Measurements from ENCODE around the gene WNK1.
"Not testable (repeated sequence)": the region's sequence is repeated elsewhere in the genome, so short reads cannot be mapped to it uniquely, and the experiment has no call there.

Gene WNK1

DNA sequence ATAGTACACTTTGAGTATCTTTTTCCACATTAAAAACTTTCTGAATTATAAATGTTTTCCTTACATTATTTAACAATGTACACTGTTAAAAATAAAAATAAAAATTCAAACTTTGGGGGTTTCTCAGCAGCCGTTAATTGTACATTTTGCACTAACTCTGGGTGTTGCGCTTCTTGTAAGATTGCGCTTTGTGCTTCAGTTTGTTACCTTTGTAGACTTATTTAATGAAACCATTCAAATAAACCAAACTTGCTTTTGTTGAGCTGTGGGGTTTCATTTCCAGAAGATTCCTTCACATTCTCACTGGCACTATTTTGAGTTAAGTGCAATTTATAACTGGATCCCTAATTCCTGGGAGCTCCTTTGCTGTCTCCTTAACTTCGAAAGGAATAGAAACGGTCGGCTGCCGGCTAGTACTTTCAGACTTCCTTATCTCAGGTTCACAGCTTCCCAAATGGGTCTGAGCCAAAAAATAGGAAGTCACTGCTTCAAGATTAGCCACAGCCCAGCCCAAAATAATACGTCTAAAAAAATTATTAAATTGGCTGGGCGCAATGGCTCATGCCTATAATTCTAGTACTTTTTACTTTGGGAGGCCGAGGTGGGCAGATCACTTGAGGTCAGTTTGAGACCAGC is 158.9 kb downstream of the WNK1 start:
- DNase-seq (ENCODE audit: low read depth in 2 of 2): no peak

DNA sequence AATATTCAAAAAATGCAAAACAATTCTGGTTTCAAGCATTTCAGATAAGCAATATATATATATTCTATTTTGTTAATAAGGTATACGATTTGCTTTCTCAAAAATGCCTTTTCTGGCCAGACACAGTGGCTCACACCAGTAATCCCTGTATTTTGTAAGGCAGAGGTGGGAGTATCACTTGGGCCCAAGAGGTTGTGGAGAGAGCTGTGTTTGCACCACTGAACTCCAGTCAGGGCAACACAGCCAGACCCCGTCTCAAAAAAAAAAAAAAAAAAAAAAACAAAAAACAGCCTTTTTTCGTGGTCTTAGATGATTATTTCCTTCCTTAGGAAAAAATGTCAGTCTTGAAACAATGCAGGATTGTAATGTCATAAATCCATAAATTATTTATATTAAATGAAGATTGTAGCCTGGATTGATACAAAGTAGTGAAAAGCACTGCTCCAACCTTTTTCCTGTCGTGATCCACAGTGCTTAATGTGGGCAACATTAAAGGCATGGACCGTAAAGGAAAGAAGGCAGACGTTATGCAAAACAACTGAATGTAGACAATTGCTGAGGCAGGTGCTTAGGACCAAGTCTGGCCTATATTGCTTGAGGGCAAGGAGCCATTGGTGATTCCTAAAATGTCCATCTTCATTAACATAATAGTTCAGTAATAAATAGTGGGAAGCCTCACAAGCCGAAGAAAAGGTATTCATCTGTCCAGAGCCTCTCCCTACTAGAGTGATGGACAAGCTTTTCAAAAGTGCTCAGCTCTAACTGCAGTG is 160.3 kb downstream of the WNK1 start:
- no peak for DNase-seq (ENCODE audit: low read depth in 2 of 2)

DNA sequence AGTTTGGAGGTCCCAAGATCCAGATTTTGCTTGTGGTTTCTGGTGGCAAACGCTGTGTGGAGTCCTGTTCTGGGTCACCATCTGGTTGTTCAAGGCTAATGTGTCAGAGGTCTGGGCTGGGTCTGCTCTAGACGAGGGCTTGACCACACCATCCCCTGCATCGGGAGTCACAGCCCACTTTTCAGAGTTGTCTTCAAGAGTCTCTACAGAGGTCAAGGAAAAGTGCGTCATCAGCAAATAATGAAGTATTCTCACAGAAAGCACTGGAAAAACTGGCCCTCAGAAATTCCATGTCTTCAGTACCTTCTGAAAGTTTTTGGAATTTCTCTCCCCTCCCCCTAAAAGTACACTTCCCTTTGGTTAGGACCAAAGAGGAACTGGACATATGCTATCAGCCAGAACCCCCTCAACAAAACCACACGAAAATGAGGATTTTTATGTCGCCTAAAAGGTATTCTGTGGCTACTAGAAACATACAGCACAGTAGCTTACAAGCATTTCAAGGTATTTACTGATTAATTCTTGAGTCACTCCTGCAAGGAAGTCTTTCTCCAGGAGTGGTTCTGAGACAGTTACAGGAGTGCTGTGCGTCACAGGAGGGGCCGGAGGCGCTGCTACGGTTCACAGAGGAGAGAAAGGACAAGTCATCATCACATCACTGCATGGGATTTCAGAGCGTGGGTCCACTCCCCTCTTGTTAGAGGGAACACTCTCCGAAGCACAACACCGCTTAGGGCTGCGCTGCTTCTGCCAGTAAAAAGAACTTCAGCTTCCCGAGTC is 161.7 kb downstream of the WNK1 start:
- no peak for DNase-seq (ENCODE audit: low read depth in 2 of 2)

DNA sequence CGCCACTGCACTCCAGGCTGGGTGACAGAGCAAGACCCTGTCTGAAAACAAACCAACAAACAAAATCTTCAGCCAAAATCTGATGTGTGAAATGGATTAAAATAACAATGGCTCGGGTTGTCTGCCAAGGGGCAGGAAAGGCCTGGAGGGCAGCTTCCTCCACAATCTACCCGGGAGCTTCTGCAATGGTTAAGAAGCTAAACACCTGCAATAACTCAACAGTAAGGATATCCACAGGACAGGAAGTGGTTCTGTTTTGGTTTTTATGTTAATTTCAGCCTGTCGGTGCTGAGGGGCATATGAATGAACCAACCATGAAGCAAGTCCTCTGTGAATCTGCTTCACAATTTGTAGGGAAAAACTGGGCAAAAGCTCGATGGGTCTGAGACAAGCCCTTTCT is 162.7 kb downstream of the WNK1 start:
- no peak for DNase-seq (ENCODE audit: low read depth in 2 of 2)

DNA sequence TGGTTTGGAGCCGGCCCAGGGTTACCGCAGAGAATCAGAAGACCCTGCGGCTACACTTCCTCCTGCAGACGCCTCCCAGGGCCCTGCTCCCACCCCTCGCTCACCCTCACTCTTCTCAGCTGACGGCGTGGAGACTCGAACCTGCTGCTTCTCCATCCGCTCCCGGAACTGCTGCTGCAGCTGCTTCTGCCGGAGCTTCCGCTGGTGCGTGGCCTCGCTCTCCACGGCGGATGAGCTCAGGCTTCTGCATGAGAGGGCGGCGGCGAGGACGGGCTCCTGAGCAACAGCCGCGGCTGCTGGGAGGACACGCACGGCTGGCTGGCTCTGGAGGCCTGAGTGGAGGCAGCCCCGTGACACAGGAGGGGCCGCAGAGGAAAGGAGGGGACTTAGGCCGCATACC is 163.9 kb downstream of the WNK1 start:
- peak in 1 of 2 donors; percentile 3 for DNase-seq (ENCODE audit: low read depth in 2 of 2)

DNA sequence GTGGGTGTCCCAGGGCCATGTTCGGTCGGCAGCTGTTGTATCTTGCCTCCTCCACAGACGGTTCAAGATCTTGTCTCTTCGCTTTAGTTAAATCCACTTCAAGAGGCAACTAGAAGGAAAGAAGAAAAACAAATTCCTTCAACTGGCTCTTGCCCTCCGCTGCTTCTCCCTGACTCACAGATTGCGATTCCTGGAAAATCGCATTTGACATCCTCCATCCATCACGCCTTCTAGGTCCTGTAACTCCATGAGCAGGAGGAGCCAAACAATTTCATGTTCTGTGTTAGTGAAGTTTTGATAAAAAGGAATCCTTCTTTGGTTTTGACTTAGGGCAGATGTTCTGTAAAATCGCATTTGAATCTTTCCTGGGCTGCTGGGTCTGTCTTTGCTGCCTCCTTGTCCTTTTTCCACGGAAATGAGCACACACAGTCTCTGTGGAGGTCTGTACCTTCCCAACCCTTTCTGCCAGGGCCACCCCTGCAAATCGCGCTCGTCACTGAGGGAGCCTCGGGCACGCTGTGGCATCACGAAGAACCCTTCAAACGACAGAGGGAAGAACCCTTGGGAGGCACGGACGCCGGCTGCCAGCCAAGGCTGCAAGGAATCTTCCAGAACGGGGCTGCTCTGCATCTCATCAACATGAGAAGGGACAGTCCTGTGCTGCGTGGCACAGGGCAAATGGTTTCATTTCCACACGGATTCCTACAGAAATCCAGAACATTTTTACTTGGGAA is 164.5 kb downstream of the WNK1 start:
- no peak for DNase-seq (ENCODE audit: low read depth in 2 of 2)

DNA sequence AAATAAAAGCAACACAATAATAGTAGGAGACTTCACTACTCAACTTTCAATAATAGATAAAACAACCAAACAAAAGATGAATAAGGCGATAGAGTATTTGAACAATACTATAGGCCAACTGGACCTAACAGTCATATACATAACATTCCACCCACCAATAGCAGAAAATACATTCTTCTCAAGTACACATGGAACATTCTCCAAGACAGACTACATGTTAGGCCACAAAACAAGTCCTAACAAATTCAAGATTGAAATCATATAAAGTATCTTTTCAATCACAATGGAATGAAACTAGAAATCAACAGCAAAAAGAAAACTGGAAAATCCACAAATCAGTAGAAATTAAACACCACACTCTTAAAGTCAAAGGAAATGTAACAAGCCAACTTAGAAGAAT is 168.3 kb downstream of the WNK1 start:
- DNase-seq (ENCODE audit: low read depth in 2 of 2): no peak

DNA sequence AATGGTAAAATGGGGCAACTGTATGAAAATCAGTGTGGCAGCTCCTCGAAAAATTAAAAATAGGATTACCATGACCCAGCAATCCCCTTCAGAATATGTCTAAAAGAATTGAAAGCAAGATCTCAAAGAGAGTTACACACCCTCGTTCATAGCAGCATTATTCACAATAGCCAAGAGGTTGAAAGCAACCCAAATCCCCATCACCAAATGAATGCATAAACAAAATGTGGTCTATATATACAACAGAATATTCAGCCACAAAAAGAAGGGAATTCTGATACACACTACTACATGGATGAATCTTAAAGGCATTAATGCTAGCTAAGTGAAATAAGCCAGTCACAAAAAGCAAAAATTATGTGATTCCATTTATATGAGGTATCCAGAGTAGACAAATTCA is 169.9 kb downstream of the WNK1 start:
- no peak for DNase-seq (ENCODE audit: low read depth in 2 of 2)

DNA sequence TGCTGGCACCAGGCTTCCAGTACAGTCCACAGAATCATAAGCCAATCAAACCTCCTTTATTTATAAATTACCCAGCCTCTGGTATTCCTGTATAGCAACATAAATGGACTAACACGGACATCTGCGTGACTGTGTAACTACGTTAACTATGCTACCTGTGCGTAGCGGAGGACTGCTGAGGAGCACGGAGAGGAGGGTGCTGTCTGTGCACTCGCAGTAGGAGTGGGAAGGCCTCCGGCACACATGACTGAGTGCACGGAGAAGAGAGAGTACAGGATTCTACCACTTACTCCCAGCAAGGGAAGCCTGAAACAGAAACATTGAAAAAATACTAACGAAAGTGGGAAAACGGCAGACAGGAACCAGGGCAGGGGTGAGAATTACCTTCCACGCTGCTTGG is 174.3 kb downstream of the WNK1 start:
- DNase-seq (ENCODE audit: low read depth in 2 of 2): no peak

DNA sequence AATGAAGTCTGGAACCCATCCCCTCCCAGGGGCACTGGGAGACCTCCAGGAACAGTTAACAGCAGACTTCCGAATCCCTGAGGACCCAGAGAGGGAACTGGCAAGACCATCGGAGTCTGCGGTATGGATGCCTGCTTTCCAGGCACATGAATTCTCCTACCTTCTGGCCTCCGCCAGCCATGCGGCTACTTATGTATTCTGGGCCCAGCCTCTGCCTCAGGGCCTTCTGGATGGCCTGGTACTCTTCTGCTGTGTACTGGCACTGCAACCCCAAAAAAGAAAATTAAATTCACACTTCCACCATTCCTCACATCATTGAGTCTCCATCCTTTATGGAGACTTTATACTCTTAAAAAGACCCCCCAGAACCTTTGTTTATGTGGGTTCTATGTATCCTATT is 178.7 kb downstream of the WNK1 start:
- no peak for DNase-seq (ENCODE audit: low read depth in 2 of 2)

DNA sequence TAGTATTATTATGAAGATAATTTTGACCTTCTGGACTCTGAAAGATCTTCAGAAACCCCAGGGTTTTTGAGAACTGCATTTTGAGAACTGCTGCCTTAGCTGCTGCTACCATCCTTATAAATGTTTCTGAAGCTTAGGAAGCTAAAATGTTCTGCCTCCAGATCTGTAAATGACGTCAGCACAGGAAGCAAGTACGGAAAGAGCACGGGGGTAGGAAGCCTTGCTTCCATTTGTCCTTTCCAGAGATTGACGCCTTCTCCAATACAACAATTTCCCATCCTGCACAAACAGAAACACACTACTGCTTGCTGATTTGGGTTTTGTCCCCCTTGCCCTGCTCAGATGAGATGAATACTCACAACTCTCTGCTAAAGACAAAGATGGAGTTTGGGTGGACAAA is 179.2 kb downstream of the WNK1 start:
- DNase-seq (ENCODE audit: low read depth in 2 of 2): no peak

DNA sequence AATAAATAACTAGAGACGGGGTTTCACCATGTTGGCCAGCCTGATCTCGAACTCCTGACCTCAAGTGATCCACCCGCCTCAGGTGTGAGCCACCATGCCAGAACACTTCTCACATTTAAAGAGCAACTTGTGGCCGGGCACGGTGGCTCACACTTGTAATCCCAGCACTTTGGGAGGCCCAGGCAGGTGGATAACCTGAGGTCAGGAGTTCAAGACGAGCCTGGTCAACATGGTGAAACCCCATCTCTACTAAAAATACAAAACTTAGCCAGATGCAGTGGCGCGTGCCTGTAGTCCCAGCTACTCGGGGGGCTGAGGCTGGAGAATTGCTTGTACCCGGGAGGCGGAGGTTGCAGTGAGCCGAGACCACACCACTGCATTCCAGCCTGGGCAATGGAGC is 183.5 kb downstream of the WNK1 start:
- DNase-seq (ENCODE audit: low read depth in 2 of 2): not testable (repeated sequence)

DNA sequence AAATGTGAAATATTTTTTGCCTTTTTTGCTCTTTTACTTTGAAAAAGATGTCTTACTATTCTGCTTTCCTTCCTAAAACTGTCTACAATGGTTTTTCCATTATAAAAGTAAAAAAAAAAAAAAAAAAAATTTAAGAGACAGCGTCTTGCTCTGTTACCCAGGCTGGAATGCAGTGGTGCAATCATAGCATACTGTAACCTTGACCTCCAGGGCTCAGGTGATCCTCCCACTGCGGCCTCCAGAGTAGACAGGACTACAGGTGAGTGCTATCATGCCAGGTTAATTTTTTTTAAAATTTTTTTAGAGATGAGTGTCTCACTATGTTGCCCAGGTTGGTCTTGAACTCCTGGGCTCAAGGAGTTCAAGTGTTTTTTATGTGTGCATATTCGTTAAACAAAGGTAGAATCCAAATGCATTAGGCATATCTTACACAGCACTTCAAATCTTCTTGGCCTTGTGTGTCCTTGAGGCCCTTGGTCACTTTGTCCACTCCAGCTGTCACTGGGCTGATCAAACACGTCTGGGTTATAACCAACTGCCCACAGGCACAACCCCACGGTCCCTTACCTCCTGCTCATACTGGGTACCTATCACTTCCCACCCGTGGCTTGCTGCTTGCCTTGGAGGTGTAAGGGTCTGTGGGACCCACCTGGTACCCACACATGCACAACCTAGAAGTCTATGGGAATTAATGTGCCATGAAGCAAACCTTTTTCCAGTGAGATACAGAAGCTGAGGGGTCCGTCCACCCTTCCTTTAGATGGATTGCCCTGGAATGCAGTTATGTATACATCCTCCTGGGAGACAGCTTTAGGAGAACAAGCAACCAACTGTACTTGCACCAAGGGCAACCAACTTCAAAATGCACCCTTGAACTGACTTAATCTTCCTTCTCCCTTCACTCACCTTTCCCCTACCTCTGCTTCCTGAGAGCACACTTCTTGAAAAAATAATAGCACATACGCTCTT is 184.3 kb downstream of the WNK1 start:
- no peak for DNase-seq (ENCODE audit: low read depth in 2 of 2)

DNA sequence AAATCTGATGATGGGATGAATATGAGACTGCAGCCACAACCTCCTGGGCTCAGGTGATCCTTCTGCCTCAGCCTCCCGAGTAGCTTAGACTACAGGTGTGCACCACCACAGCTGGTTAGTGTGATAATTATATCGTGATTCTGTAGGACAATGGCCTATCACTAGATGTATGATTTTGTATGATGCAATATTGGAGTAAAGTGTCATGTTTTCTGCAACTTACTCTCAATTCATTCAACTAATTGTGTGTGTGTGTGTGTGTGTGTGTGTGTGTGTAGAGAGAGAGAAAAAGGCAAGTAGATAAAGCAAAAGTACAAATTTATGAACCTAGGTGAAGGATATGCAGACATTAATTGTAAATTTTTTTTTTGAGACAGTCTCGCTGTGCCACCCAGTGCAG is 186.4 kb downstream of the WNK1 start:
- no peak for DNase-seq (ENCODE audit: low read depth in 2 of 2)

DNA sequence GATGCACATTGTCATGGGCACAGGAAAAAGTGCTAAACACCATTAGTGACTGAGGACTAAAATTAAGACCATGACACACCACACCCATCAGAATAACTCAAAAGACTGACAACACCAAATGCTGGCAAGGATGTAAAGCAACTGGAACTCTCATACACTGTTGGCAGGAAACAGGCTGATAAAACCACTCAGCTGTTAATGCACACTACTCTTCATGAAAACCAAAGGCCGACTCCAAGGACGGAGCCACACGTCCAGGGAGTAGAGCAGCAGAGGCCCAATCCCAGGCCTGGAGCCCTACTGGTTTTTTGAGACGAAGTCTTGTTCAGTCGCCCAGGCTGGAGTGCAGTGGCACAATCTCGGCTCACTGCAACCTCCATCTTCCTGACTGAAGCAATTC is 190.7 kb downstream of the WNK1 start:
- no peak for DNase-seq (ENCODE audit: low read depth in 2 of 2)

DNA sequence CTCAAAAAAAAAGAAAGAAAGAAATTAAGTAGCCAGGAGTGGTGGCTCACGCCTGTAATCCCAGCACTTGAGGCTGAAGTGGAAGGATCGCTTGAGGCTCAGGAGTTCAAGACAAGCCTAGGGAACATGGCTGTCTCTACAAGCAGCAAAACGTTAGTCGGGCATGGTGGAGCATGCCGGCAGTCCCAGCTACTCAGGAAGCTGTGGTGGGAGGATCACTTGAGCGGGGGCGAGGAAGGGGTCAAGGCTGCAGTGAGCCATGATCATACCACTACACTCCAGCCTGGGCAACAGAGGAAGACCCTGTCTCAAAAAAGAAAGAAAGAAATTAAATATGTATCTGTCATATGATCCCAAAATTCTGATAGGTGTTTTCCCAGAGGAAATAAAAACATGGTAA is 191.8 kb downstream of the WNK1 start:
- DNase-seq (ENCODE audit: low read depth in 2 of 2): no peak

DNA sequence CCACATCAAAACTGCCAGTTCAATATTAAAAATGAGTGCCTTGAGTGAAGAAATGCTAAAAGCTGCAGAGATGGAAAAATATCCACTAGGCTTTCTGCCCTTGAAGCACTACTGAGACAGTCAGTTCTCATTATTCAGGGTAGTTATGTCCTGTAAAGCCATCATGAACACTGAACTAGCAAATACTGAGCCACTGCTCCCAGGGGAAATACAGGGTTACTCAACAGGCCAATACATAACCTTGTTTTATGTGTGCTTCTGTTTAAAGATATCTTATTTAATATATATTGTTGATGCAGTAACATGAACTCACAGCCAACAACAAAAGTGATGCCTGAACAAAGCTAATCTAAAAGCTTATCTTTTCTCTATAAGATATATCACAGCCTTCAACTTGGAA is 193.8 kb downstream of the WNK1 start:
- no peak for DNase-seq (ENCODE audit: low read depth in 2 of 2)

DNA sequence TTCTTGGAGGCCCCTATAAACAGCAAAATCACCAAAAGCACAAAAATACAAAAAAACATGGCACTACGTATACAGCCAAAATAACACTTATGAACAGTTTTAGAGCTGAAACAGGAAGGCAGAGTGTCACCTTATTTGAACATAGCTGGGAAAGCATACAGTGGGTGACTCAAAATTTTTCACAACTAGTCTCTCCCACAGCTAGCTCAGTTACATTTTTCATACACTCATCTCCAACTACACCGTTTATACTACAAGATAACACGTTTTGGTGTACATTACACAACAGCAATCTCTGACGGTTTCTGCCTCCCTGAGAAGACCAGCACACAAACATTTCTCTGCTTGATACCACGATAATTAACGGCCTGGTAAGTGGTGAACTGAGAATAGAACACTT is 194.3 kb downstream of the WNK1 start:
- DNase-seq (ENCODE audit: low read depth in 2 of 2): no peak

DNA sequence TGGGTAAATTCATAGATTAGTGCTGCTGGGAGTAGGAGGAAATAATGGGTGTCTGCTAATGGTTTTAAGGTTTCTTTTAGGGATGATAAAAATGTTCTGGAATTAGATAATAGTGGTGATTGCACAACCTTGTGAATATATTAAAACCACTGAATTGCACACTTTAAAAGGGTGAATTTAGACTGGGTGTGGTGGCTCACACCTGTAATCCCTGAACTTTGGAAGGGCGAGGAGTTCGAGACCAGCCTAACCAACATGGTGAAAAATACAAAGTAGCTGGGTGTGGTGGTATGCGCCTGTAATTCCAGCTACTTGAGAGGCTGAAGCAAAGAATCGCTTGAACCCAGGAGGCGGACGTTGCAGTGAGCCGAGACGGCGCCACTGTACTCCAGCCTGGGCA is 195.9 kb downstream of the WNK1 start:
- DNase-seq (ENCODE audit: low read depth in 2 of 2): no peak

DNA sequence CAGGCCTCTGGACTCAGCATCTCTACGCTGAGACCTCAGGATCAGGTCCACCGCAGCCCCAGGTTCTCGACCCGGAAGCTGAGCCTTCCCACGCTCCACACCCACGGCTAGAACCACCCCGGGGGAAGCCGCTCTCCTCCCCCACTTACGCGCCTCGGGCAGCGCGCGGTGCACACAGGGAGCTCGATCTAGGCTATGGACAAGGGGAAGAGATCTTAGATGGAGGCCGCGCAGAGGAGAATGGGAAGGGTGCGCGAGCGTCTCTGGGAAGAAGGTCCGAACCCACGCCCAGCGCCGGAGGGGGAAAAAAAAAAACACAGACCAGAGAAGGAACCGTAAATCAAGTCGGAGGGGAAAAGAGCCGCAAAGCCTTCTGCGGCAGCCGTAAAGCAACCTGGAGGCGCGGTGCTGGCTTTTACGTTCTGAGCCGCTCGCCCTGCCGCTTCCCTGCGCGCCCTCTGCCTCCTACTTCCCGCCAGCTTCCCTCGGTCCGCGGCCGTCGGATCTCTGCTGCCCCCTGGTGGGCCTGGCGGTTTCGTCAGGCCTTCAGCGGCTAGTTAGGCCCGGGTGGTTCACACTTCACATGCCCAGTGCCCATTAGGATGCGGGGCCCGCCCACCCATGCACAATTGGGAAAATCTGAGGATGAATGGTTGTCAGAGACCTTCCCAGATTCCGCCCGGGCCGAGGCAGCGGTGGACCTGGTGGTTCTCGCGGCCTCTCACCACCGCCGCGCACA is 197.2 kb downstream of the WNK1 start, which contains the start of gene RAD52:
Gene RAD52, minus strand, starts transcription at position 242 of the 739 bp plus-strand sequence. CDS start 16,636 bp downstream, outside the sequence.
- DNase-seq (ENCODE audit: low read depth in 2 of 2): peak; percentile 91 to 94

Data from stimulated activated CD8-positive, alpha-beta memory T cell treated with anti-CD3 and anti-CD28 coated beads, Interleukin-15, amount 100 ng/mL, for 4 hours (primary cell).